Measurements from ENCODE around the gene TRDN.

DNA sequence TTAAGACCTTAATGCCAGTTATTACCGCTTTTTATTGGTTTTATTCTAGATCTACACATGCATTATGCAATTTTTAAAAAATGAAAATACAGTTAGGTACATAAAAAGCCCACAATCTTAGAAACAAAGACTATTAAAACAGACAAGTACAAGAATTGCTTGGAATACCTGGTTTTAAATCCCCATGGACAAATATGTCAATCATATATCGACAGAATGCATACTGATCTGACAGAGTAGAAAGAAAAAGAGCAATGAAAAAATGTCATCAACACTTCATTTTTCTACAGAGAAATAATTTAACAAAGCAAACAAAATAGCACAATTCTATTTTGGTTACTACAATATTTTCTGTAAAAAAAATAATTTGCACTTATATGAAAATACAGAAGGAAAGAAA is 139.7 kb downstream of the TRDN start:
- TF ChIP-seq, protein P1, sequence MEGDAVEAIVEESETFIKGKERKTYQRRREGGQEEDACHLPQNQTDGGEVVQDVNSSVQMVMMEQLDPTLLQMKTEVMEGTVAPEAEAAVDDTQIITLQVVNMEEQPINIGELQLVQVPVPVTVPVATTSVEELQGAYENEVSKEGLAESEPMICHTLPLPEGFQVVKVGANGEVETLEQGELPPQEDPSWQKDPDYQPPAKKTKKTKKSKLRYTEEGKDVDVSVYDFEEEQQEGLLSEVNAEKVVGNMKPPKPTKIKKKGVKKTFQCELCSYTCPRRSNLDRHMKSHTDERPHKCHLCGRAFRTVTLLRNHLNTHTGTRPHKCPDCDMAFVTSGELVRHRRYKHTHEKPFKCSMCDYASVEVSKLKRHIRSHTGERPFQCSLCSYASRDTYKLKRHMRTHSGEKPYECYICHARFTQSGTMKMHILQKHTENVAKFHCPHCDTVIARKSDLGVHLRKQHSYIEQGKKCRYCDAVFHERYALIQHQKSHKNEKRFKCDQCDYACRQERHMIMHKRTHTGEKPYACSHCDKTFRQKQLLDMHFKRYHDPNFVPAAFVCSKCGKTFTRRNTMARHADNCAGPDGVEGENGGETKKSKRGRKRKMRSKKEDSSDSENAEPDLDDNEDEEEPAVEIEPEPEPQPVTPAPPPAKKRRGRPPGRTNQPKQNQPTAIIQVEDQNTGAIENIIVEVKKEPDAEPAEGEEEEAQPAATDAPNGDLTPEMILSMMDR (IDR thresholded peaks at IDR 0.05) = no peak
- TF ChIP-seq POLR2A (IDR thresholded peaks at IDR 0.05) = no peak
